HL-60 (cell line): ENCODE measurements around the gene TAMM41.
A peak's percentile ranks its signal among the peaks of the same experiment; 100 is the strongest.

Source experiments
- DNase-seq, 2 experiments: peaks; one replicate each; pipeline ENCODE4 v3.0.0-alpha.2; 2010 to 2020; ENCODE audit warnings: low read depth in 1 of 2, low spot score in 1 of 2
- H3K27ac ChIP-seq: fragments of 250-450 bp; sonication (Bioruptor Pico); replicated peaks from 2 replicates; pipeline ENCODE4 v1.5.1; 2020; ENCODE audit warnings: mild to moderate bottlenecking, moderate library complexity
- H3K27me3 ChIP-seq: fragments of 250-450 bp; sonication (Bioruptor Pico); 2 replicates; pipeline ENCODE4 v1.5.1; 2021; ENCODE audit warnings: mild to moderate bottlenecking, moderate library complexity; ENCODE audit not compliant: insufficient read depth, poor library complexity, severe bottlenecking
- H3K4me3 ChIP-seq: replicated peaks from 2 replicates; pipeline ENCODE4 v1.5.1; 2011; ENCODE audit warnings: mild to moderate bottlenecking, control low read depth, low read length; ENCODE audit not compliant: insufficient read depth
- GABPA ChIP-seq: IDR thresholded peaks from 2 replicates; pipeline ENCODE4 v1.6.1; 2012; ENCODE audit warnings: low read depth
- POLR2AphosphoS5 ChIP-seq: IDR thresholded peaks from 2 replicates; pipeline ENCODE4 v1.6.1; 2012; ENCODE audit warnings: low read depth
- REST ChIP-seq: IDR thresholded peaks from 2 replicates; pipeline ENCODE4 v1.6.1; 2012; ENCODE audit warnings: low read depth; ENCODE audit not compliant: insufficient replicate concordance
- SPI1 ChIP-seq: IDR thresholded peaks from 2 replicates; pipeline ENCODE4 v1.6.1; 2012; ENCODE audit warnings: low read depth, mild to moderate bottlenecking, borderline replicate concordance
- TF ChIP-seq, protein P1 (sequence below): IDR thresholded peaks from one replicate; pipeline ENCODE4 v1.5.1; 2011; ENCODE audit warnings: low read length, control low read depth, inconsistent platforms; ENCODE audit not compliant: insufficient read depth

Gene TAMM41

GRCh38 chr3:11853450-11853849 is 6.8 kb upstream of the TAMM41 start:
- DNase-seq, result no peak
- no peak for TF ChIP-seq SPI1
- no peak for TF ChIP-seq POLR2AphosphoS5
- TF ChIP-seq, protein P1, sequence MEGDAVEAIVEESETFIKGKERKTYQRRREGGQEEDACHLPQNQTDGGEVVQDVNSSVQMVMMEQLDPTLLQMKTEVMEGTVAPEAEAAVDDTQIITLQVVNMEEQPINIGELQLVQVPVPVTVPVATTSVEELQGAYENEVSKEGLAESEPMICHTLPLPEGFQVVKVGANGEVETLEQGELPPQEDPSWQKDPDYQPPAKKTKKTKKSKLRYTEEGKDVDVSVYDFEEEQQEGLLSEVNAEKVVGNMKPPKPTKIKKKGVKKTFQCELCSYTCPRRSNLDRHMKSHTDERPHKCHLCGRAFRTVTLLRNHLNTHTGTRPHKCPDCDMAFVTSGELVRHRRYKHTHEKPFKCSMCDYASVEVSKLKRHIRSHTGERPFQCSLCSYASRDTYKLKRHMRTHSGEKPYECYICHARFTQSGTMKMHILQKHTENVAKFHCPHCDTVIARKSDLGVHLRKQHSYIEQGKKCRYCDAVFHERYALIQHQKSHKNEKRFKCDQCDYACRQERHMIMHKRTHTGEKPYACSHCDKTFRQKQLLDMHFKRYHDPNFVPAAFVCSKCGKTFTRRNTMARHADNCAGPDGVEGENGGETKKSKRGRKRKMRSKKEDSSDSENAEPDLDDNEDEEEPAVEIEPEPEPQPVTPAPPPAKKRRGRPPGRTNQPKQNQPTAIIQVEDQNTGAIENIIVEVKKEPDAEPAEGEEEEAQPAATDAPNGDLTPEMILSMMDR, result no peak
- no peak for TF ChIP-seq REST
- no peak for TF ChIP-seq GABPA
- peaks cover 10% of the 10 kb centered on the region for H3K27me3 ChIP-seq

DNA sequence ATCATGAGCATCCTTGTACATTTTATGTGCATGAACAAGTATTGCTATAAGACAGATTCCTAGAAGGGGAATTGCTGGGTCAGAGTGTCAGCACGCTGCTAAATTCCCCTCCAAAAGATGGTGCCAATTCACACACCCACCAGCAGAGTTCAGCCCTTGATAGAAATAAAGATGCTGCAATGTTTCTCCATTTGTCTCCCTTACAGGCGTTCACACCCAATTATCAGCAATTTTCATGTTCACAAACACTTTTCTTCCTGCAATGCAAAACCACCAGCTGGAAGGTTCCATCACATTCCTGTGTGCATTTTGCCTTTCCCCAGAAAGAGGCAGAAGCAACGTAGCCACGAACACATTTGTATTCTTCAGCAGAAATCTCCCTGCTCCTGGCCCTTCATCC is 3.3 kb upstream of the TAMM41 start:
- no peak for TF ChIP-seq POLR2AphosphoS5
- TF ChIP-seq REST, result no peak
- no peak for DNase-seq
- H3K4me3 ChIP-seq, result no peak overlapping the region
- no peak overlapping the region for H3K27ac ChIP-seq
- peaks cover 10% of the 10 kb centered on the region for H3K27me3 ChIP-seq

More at GRCh38 chr3:11853450-11853849, 6.8 kb upstream of the TAMM41 start:
- no peak overlapping the region for H3K4me3 ChIP-seq
- no peak overlapping the region for H3K27ac ChIP-seq

- Histone ChIP-seq H3K4me3 (no peak overlapping the region), H3K27ac (no peak overlapping the region), H3K27me3 (no peaks in the 10 kb centered on the region)
- TF ChIP-seq GABPA (no peak), SPI1 (no peak), REST (no peak), POLR2AphosphoS5 (no peak)
- TF ChIP-seq, protein P1, result no peak
- peak in 1 of 2 experiments; percentile 4 for DNase-seq
Measured at GRCh38 chr3:11847607-11848006, 922 bp upstream of the TAMM41 start.

DNA sequence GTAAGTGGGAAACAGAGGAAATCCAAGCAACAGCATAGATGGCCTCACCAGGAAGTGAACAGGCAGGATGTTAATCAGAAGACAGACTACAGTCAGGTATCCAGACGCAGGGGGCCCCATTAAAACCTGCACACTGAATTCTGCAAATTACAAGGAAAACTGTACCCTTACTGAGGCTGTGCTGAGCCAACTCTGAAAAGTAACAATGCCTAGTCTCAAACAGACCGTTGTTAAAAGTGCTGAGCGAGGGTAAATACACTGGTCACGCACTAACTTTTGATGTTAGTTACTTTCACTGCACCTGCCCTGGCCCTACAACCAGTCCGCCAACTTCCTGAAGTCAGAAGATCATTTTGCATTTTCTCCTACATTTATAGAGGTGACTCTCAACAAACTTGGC is 1.0 kb downstream of the TAMM41 start:
- peak in 1 of 2 experiments; percentile 20 for DNase-seq
- Histone ChIP-seq H3K27ac (peak overlapping the region; percentile 86), H3K27me3 (no peaks in the 10 kb centered on the region), H3K4me3 (peak overlapping the region; percentile 91)
- TF ChIP-seq, protein P1, result no peak
- no peak for TF ChIP-seq GABPA
- no peak for TF ChIP-seq POLR2AphosphoS5
- no peak for TF ChIP-seq REST
- no peak for TF ChIP-seq SPI1
